Liver (tissue), 9 donors: Measurements from ENCODE around the gene ECE1. TPM values are rescaled to one million over a fixed set of nuclear protein-coding genes. Genes with fewer than 3 reads are reported as not detected.

Experiments
- DNase-seq: peaks from one replicate; pipeline ENCODE4 v3.0.0-alpha.2; 2017; ENCODE audit warnings: low spot score
- H3K27ac ChIP-seq, 2 donors: one replicate each; pipeline ENCODE4 v1.7.0; 2013; ENCODE audit warnings: inconsistent platforms in 2 of 2, low read length in 2 of 2, control low read depth in 1 of 2, low read depth in 1 of 2, mild to moderate bottlenecking in 1 of 2
- H3K27me3 ChIP-seq, 4 donors: one replicate each; pipeline versions ENCODE4 v1.6.1 to v1.7.0; 2013; ENCODE audit warnings: low read length in 3 of 4, inconsistent platforms in 1 of 4, mild to moderate bottlenecking in 1 of 4, moderate library complexity in 1 of 4; ENCODE audit not compliant: control insufficient read depth in 4 of 4, insufficient read depth in 4 of 4
- H3K36me3 ChIP-seq, 4 donors: one replicate each; pipeline versions ENCODE4 v1.6.1 to v1.7.0; 2013; ENCODE audit warnings: low read length in 3 of 4, mild to moderate bottlenecking in 3 of 4, low read depth in 1 of 4, moderate library complexity in 1 of 4; ENCODE audit not compliant: control insufficient read depth in 4 of 4, insufficient read depth in 3 of 4
- H3K4me1 ChIP-seq, 4 donors: one replicate each; pipeline versions ENCODE4 v1.6.1 to v1.7.0; 2013; ENCODE audit warnings: low read length in 3 of 4, mild to moderate bottlenecking in 3 of 4, moderate library complexity in 1 of 4; ENCODE audit not compliant: control insufficient read depth in 4 of 4, insufficient read depth in 4 of 4
- H3K4me3 ChIP-seq, 3 donors: one replicate each; pipeline versions ENCODE4 v1.6.1 to v1.7.0; 2013; ENCODE audit warnings: low read length in 3 of 3, control low read depth in 1 of 3, low read depth in 1 of 3, mild to moderate bottlenecking in 1 of 3
- H3K9ac ChIP-seq, 2 donors: one replicate each; pipeline ENCODE4 v1.7.0; 2013; ENCODE audit warnings: low read length in 2 of 2, mild to moderate bottlenecking in 2 of 2, moderate library complexity in 2 of 2, control low read depth in 1 of 2, low read depth in 1 of 2
- H3K9me3 ChIP-seq, 4 donors: one replicate each; pipeline versions ENCODE4 v1.6.1 to v1.7.0; 2013; ENCODE audit warnings: low read length in 3 of 4; ENCODE audit not compliant: control insufficient read depth in 4 of 4
- ATF3 ChIP-seq: IDR thresholded peaks from 2 replicates; pipeline ENCODE4 v1.6.1; 2016; ENCODE audit warnings: antibody characterized with exemption
- CTCF ChIP-seq: fragments of 150-350 bp; IDR thresholded peaks from 2 replicates; pipeline ENCODE4 v1.5.1; 2017; ENCODE audit warnings: improper control_type of control experiment, low read depth, low read length; ENCODE audit not compliant: missing input control
- EGR1 ChIP-seq, 2 donors: IDR thresholded peaks; 2 replicates each; pipeline ENCODE4 v1.6.1; 2016 to 2018; ENCODE audit warnings: antibody characterized with exemption in 2 of 2, low read depth in 2 of 2
- FOXA1 ChIP-seq: IDR thresholded peaks from 2 replicates; pipeline ENCODE4 v1.6.1; 2016; ENCODE audit warnings: antibody characterized with exemption
- FOXA2 ChIP-seq: IDR thresholded peaks from 2 replicates; pipeline ENCODE4 v1.6.1; 2016; ENCODE audit warnings: antibody characterized with exemption
- HNF4A ChIP-seq, 2 donors: conservative IDR thresholded peaks; 2 replicates each; pipeline ENCODE4 v1.6.1; 2016; ENCODE audit warnings: antibody characterized with exemption in 2 of 2, mild to moderate bottlenecking in 2 of 2
- MAX ChIP-seq: IDR thresholded peaks from 2 replicates; pipeline ENCODE4 v1.6.1; 2016; ENCODE audit warnings: antibody characterized with exemption
- NR2F2 ChIP-seq: IDR thresholded peaks from 2 replicates; pipeline ENCODE4 v1.6.1; 2016; ENCODE audit warnings: antibody characterized with exemption
- RAD21 ChIP-seq, 2 donors: IDR thresholded peaks; 2 replicates each; pipeline ENCODE4 v1.6.1; 2016; ENCODE audit warnings: antibody characterized with exemption in 2 of 2, mild to moderate bottlenecking in 2 of 2
- REST ChIP-seq: IDR thresholded peaks from 2 replicates; pipeline ENCODE4 v1.6.1; 2016; ENCODE audit warnings: antibody characterized with exemption, mild to moderate bottlenecking
- RXRA ChIP-seq, 2 donors: IDR thresholded peaks; 2 replicates each; pipeline ENCODE4 v1.6.1; 2017 to 2018; ENCODE audit warnings: antibody characterized with exemption in 2 of 2, mild to moderate bottlenecking in 1 of 2
- SP1 ChIP-seq: IDR thresholded peaks from 2 replicates; pipeline ENCODE4 v1.6.1; 2018; ENCODE audit warnings: antibody characterized with exemption, mild to moderate bottlenecking
- TAF1 ChIP-seq: conservative IDR thresholded peaks from 2 replicates; pipeline ENCODE4 v1.6.1; 2016; ENCODE audit warnings: antibody characterized with exemption, mild to moderate bottlenecking
- YY1 ChIP-seq: IDR thresholded peaks from 2 replicates; pipeline ENCODE4 v1.6.1; 2016; ENCODE audit warnings: antibody characterized with exemption, mild to moderate bottlenecking
- ZBTB33 ChIP-seq: IDR thresholded peaks from 2 replicates; pipeline ENCODE4 v1.6.1; 2016; ENCODE audit warnings: antibody characterized with exemption
- WGBS: extraction: QIAGEN DNeasy Blood & Tissue Kit; methylation state at CpG from one replicate; pipeline ENCODE4 v1.1.7; 2013; 5-methylcytosine and 5-hydroxymethylcytosine counted together
- polyA plus RNA-seq, 2 donors: library from polyadenylated mRNA; stranded (reverse) in 1 of 2; unstranded in 1 of 2; fragments of 200-250 nt in 1 of 2; fragments of >200 nt in 1 of 2; fragmentation: Nextera tagmentation in 1 of 2; extraction: Ambion mirVana in 1 of 2; gene quantifications; one replicate each; pipeline versions ENCODE4 v1.2.1 to v1.2.3, GENCODE V29; 2013 to 2015
- total RNA-seq, 2 donors: library from RNA; depleted of rRNA; stranded (reverse); fragments of >200 nt; gene quantifications; one replicate each; pipeline ENCODE4 v1.2.3, GENCODE V29; 2014
- donor health status: healthy.
- donor health status: healthy.
- donor health status: healthy.
- donor health status: healthy.
- donor health status: healthy.

ECE1 gene
- total and polyA plus RNA-seq, 4 donors, result 29.3 to 46.4 (median 39.6) TPM

- no peak for DNase-seq
- Histone ChIP-seq H3K36me3 (no peaks in the 10 kb centered on the region), H3K27ac (peak overlapping the region; percentile 90 to 91), H3K9ac (peak overlapping the region; percentile 4 to 34), H3K4me1 (peaks cover 41 to 85% (median 65%) of the 10 kb centered on the region in 4 donors), H3K27me3 (no peaks in the 10 kb centered on the region), H3K4me3 (no peak overlapping the region), H3K9me3 (no peaks in the 10 kb centered on the region)
- WGBS, result 56% methylated on average over 19 of the region's 19 CpGs
- TF ChIP-seq CTCF, result no peak
- TF ChIP-seq ATF3, result no peak
- no peak for TF ChIP-seq TAF1
- TF ChIP-seq FOXA1, result no peak
- no peak for TF ChIP-seq NR2F2
- TF ChIP-seq SP1, result no peak
- no peak for TF ChIP-seq FOXA2
- no peak for TF ChIP-seq REST
- no peak for TF ChIP-seq EGR1 (IDR thresholded peaks at IDR 0.05; ENCODE audit: low read depth in 2 of 2)
- TF ChIP-seq HNF4A (conservative IDR thresholded peaks at IDR 0.05), result no peak
These were observed 44.9 kb upstream of the ECE1 start for GRCh38 chr1:21335088-21335691.

- H3K9me3 ChIP-seq, result no peaks in the 10 kb centered on the region
- TF ChIP-seq NR2F2 (peak; percentile 15), MAX (no peak), HNF4A (conservative IDR thresholded peaks at IDR 0.05) (peak in 1 of 2 donors; percentile 24), YY1 (no peak), RXRA (IDR thresholded peaks at IDR 0.05) (peak; percentile 38 to 51), RAD21 (IDR thresholded peaks at IDR 0.05) (peak; percentile 71 to 82), CTCF (peak; percentile 61), SP1 (peak; percentile 42), ZBTB33 (no peak)
- no peak overlapping the region for H3K4me3 ChIP-seq
- H3K4me1 ChIP-seq, result peaks cover 38 to 83% (median 63%) of the 10 kb centered on the region in 4 donors
- H3K9ac ChIP-seq, result peak overlapping the region; percentile 15 to 56
- H3K36me3 ChIP-seq, result no peaks in the 10 kb centered on the region
- WGBS, result 36% methylated on average over 20 of the region's 20 CpGs
- peak; percentile 63 for DNase-seq
- peak overlapping the region; percentile 90 to 91 for H3K27ac ChIP-seq
- H3K27me3 ChIP-seq, result no peaks in the 10 kb centered on the region
These were observed 44.2 kb upstream of the ECE1 start for GRCh38 chr1:21334214-21335087.
